Activated CD8-positive, alpha-beta memory T cell treated with anti-CD3 and anti-CD28 coated beads, Interleukin-2, amount 50 U/mL, for 48 hours (primary cell): ENCODE data around the gene RBM12.
A peak's percentile ranks its signal among the peaks of the same experiment; 100 is the strongest.

ENCODE experiments used
- DNase-seq: peaks from one replicate; pipeline ENCODE4 v3.0.0-alpha.2; 2020

Gene RBM12

DNA sequence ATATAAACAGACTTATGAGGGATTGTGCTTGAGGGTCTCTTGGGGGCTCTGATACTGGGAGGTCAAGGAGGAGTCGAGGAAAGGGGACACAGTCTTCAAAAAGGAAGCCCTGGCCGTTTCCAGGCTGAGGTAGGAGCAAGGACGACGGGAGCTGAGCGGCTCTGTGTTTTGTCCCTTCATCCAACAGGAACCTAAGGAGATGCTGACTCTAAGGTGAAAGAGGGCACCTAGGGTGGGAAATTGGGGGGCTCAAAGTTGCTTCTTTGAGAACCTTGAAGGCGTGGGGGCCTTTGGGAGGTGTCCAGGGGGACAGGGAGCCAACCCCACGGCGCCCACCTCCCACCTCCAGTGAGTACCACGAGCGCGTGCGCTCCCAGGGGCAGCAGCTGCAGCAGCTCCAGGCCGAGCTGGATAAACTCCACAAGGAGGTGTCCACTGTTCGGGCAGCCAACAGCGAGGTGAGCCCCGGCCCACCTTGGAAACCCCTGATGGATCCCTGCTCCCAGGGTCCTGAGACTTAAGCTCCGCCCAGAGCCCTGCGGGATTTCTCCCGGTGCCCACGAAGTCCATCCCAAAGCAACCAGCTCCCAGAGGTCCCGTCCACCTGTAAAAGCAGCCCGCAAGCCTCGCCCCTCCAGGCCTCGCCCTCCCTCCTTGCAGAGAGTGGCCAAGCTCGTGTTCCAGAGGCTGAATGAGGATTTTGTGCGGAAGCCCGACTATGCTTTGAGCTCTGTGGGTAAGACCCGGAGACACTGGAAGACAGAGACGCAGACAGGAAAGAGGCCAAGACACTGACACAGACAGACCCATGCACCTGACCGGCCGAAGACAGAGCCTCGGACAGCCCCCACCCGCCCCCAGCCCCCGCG lies 46.2 kb downstream of the RBM12 start:
- peak; percentile 66 for DNase-seq

DNA sequence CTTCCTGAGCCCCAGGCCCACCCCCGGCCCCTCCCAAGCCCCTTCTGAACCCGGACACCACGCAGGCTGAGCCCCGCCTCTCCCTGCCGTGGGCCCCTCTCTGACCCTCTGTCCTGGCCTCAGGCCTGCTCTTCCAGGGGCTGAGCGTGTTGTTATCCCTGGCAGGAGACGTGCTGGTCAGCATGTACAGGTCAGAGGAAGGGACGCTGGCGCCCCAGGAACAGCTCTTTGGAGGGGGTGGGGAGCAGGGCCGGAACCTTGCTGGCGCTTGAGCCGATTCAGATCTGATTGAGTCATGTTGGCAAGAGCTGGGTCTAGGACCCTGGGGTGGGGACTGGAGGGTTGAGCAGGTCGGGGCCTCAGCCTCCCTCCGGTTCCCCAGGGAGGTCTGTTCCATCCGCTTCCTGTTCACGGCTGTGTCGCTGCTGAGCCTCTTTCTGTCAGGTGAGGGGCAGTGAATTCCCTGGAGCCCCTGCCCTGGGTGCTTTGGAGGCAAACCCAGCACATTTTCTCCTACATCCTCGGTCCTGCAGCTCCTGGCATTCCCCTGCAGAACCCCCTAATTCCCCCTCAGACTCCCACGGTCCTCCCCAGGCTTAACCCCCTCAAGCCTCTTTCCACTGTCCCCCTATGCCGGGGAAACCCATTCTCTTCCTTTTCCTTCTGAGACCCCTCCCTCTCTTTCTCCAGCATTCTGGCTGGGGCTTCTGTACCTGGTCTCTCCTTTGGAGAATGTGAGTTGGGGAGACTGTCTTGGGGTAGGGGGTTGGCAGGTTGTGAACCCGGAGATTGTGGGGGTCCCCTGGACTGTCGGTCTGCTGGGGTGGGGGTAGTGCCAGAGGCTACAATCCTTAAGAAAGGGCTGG lies 47.1 kb downstream of the RBM12 start:
- peak; percentile 78 for DNase-seq

DNA sequence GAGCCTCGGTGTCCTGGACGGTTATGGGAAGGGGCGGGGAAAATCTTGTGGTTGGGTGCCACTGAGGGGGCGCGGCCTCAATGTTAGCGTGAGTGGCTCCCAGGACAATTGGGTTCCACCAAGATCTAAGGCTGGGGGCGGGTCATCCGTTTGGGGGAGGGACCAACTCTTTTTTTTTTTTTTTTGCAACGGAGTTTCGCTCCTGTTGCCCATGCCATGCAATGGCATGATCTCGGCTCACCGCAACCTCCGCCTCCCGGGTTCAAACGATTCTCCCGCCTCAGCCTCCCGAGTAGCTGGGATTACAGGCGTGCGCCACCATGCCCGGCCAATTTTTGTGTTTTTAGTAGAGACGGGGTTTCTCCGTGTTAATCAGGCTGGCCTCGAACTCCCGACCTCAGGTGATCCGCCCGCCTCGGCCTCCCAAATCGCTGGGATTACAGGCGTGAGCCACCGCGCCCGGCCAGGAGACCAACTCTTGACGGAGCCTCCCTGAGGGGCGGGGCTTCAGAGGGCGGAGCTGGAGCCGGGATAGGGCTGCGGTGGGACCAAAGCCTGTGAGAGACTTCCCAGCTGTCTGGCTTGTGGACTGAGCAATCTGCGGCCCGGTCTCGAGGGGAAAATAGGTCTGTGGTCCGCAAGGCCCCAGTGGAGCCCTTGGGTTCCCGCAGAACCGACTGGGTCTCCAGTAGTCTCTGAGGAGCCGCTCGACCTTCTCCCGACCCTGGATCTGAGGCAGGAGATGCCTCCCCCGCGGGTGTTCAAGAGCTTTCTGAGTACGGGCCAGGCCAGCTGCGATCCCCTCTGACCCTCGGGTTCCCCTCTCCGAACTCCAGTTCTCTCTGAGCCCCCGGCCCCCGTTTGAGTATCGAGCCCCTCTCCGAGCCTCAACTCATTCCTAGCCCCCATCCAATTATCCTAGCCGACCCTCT lies 48.0 kb downstream of the RBM12 start:
- DNase-seq: peak; percentile 84

DNA sequence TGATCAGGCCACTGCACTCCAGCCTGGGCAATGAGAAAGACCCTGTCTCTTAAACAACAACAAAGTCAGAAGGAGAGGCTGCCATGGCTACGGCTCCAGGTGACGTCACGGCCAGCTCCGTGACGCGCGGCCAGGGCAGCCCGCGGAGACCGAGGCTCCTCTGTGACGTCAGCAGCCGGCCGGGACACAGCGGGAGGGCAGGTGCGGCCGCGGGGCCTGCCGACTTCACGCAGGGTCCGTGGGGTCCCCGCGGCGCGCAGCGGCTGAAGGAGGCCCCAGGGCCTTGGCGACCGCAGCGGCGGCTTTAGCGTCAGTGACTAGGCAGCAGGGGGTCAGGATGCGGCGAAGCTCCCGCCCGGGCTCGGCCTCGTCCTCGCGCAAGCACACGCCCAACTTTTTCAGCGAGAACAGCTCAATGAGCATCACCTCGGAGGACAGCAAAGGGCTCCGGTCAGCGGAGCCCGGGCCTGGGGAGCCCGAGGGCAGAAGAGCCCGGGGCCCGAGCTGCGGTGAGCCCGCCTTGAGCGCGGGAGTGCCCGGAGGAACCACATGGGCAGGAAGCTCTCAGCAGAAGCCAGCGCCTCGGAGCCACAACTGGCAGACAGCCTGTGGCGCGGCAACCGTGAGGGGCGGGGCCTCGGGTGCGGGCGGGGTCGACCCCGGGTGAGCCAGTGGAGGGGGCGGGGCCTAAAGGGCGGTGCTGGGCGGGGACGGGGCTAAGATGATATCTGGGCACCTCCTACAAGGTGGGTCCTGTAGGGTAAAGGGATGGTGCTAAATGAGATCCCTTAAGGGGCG lies 48.8 kb downstream of the RBM12 start, which contains the start of gene SPAG4:
Gene SPAG4, plus strand, starts transcription at position 163 of the 798 bp plus-strand sequence. Its CDS starts 175 bp downstream, at position 338.
- peak; percentile 100 for DNase-seq

DNA sequence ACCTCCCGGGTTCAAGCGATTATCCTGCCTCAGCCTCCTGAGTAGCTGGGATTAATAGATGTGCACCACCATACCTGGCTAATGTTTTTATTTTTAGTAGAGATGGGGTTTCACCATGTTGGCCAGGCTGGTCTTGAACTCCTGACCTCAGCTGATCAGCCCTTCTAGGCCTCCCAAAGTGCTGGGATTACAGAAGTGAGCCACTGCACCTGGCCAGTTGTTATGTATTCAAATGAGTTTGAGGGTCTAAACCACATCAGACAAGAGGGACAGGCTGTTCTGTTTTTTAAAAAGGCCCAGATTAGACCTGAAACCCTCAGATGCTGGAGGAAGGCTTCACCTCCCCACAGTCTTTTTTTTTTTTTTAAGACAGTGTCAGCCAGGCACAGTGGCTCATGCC lies 53.2 kb downstream of the RBM12 start:
- DNase-seq: no peak

DNA sequence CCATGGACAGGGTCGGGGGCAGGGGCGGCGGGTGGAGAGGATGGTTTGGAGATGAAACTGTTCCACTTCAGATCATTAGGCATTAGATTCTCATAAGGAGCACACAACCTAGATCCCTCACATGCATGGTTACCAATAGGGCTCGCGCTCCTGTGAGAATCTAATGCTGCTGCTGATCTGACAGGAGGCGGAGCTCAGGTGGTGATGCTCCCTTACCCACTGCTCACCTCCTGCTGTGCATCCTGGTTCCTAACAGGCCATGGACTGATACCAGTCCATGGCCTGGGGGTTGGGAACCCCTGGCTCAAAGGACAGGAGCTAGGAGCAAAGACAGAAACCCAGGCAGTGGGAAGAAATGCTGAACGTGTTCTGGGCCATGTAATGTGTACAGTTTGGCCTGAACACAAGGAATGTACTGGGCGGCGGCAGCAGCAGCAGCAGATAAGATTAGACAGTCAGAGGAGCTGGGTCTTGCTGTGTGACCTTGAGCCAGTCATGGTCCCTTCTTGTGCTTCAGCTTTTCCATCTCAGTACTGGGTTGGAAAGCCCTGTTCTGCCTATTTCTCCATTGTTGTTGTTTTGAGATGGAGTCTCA lies 53.8 kb downstream of the RBM12 start:
- DNase-seq: no peak

DNA sequence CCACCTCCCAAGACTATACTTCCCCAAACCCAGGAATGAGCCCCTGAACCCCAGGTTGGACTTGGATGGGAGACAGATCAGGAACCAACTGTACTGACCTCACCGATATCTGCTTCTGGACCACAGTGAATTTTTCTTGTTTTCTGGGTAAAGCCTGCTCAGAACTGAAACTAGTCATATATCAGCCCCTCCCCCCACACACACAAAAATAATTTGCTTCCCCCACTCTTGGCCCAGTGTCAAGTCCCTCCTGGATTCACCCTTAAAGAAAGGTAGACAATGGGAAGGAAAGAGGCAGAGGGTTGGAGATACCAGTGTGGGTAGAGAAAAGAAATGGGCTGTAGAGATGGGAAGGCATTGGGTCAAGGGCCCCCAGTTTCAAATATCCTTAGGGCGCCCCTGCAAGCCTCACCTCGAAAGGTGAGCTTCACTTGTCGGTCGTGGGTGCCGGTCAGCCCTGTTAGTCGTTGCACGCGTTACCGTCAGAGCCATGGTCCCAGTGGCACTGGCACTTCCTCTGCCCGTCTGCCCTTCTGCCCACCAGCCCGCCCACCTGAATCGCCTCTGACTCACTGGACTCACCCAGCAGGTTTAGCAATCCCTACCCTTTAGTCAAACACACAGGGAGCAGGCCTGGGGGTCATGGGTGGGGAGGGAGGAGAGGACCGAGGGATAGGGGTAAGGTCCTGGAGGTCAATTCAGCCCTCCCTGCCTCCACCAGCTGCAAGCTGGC lies 57.5 kb downstream of the RBM12 start:
- DNase-seq: no peak

DNA sequence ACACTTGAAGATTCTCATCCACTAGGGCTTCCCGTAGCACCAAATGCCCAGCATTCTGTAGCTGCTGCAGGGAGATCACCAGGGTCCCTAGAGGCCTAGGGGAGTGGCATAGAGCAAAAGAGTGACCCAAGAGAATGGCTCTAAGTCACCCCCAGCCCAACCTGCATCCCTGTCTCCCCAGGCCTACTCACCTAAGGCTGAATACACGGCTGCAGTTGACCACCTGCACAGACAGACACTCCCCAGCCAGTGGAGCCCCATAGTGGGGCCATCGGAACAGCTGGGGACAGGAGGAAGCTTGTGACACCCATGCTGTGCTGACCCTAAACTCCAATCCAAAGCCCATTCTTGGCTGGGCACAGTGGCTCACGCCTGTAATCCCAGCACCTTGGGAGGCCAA lies 58.6 kb downstream of the RBM12 start:
- DNase-seq: no peak

DNA sequence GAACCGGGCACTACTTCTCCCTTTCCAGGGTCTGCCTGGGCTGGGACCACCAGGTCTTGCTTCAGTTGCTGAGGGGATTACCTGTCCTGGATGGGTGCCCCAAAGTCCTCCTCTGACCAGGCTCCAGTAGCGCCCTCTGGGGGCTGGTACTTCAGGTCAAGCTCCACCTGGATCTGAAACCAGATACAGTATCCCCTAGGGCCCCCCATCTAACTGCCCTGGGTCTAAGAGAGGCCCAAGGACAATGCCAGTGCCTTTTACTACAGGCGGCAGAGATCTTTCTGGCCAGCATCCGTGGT lies 60.3 kb downstream of the RBM12 start:
- DNase-seq: no peak

DNA sequence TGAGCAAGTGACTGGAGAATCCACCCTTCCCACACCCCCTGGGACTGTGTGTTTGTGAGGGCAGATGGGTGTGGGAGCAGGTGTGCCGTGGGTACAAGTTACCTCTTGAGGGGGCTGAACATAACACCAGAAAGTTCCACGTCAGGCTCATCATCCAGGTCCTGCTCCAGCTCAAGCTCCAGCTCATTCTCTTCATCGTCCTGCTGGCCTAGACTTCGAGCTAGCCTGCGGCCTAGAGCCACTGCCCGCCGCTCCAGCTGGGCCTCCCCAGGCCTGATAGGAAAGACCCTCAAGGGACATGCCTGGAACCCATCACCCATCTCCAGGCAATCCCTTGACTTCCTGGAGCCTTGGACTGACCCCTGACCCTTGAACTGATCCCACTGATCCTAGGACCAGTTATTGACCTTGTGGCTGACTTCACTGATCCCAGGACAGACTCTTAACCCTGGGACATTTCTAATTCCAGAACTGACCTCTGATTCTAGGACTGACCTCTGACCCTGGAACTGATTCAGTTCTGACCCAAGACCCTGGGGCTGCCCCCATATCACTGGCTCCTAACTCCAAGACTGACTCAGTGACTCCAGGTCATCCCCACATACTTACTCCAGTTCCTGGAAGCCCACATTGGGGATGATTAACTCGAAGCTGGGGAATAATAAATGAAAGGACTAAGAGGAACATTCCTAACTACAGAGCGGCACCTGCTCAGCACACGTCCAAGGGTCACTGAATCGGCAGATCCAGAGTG lies 60.8 kb downstream of the RBM12 start:
- no peak for DNase-seq

DNA sequence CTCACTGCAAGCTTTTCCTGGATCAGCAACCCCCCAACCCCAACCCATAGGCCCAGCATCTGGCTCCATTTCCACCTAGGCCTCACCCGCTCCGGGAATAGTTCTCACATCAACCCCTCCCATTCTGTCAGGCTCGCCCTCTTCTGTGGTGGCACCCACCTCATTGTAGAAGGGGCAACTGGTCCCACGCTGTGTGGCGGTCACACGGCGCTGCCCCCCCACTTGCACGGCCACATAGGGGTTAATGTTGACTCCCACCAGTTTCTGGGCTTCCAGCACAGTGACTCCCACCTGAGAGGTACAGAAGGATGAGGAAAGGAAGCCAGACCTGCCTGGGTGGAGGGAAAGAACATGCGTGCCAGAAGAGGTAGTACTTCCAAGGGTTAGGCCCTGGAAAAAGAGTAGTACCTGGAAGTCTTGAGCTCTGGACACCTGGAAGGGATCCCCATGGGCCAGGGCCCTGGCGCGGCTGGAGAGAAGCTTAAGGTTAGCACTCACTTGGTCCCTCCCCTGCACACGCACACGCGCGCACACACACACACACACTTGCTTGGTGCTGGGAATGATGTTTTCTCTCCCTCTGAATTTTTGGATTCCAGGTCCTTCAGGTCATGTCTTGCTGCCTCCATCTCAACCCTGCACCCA lies 61.7 kb downstream of the RBM12 start:
- no peak for DNase-seq

DNA sequence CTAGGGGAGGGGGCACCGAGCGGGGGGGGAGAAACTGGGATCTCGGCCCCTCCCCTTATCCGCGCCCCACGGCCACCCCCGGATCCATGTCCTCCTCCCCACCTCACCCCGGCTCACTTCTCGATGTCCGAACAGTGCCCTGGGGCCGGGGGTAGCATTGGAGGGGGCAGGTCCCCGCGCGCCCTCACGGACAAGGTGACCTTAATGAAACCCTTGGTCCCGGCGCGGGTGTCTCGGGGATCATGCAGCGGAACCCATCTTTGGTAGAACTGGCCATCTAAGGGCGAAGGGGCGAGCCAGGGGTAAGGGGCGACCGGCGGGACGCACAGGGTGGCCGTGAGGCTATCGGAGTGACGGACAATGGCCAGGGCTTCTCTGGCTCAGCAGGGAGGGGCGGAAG lies 62.7 kb downstream of the RBM12 start:
- no peak for DNase-seq

DNA sequence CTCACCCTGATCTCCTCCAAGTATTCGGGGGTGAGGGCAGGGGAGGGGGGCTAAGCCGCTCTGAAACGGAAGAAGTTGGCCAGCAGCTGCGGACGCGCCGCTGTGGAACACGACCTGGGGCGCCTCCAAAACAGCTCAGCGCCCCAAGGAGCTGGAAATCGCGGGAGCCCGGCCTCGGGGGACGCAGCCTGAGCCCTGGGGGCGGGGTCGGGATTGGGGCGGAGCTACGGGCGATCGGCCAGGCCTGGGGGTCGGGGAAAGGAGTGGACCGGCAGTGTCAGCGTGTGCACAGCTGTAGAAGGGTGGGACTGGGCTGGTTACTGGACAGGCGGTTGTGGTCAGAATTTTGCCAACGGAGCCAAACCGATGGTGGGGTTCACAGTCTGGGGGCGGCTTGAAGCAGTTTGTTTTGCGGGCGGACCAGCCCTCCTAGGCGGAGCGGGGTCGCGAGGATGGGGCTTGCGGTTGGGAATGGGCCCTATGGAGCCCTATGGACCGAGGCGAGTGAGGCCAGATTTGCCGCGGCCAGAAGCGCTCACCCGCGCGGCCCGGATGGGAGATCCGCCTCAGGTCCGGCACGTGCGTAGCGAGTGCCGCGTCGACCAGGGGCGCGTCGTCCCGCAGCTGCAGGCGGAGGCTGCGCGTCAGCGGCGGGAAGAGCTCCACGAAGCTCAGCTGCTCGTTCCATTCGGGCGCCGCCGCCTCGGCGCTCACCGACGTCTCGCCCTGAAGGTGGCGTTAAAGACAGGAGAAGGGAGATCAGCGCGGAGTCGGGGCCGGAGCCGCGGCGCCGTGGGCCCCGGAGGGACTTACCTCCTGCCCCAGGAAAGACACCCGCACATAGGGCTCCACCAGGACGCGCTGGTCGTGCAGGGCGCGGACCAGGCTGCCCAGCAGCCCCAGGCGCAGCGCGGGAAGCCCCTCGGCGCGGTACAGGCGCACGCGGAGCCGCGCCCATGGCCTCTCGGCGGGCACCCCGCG lies 63.4 kb downstream of the RBM12 start:
- peak; percentile 87 for DNase-seq

DNA sequence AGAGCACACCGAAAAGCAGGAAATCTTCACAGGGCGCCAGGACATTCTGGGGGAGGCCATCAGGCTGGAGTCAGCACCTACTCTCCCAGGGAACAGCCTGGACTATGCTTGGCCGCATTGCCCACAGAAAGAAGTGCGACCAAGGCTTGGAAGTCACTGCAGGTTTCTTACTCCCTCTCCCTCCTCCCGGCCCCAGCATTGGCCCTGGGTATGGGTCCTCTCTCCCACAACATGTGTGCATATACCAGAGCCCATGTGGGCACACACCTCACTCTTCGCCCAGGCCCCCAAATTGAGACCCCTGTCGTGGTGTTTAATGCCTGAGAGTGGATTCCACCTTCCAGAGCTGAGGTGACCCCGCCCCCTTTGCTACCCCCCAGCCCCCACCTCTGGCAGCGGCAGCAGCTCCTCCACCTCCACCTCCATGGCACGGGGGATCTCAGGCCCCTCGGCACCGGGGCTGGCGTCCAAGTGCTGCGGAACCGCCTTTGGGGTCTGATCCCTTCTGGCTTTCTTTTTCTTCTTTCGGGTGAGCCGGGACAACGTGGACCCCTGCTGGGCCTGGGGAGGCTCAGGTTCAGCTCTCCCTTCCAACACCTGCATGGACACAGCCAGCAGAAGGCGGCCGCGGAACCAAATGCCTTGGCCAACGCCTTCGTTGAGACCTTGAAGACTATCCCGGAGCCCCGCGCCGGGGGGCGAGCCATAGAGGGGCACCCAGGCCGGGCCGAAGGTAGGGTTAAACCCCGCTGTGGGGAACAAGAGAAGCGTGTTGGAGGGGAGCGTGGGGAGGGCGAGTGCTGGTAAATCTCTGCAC lies 64.3 kb downstream of the RBM12 start:
- no peak for DNase-seq

DNA sequence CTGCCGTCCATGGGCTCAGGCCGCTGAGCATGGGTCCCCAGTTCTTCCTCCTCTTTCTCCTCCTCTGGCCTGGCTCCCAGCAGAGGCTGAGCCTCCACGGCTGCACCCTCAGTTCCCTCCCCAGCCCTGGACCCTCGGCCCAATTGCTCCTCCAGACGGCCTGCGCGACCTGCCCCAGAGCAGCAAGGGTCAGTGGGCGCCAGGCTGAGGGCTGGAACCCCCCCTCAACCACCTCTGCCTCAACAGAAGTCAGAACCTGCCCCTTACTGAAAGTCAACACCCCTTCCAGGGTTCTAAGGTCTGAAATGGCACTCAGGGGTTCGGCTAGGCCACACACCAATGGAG lies 65.0 kb downstream of the RBM12 start:
- no peak for DNase-seq
